Measurements from ENCODE around the gene CCSER1. TPM values are rescaled to one million over a fixed set of nuclear protein-coding genes. Genes with fewer than 3 reads are reported as not detected.

CCSER1 gene
- total and polyA plus RNA-seq, 2 of the 8 experiments (the other 6 are each of a cell fraction or from before 2014, with no cell fraction given) = 0.26 to 0.84 TPM

DNA sequence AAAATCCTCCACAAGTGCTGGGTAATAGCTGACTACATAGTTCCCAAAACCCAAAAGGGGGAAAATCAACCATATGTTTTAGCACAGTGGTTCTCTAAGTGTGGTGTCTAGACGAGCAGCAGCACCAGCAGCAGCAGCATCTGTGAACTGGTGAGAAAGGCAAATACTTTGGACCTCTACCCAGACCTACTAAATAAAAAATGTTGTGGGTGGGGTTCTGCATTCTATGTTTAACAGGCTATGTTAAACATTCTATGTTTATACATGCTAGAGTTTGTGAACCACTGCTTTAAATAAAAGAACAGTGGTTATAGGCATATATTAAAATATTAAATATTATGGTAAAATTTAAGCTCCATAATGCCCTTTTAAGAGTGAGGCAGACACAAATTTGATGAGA, 1171.6 kb downstream of the CCSER1 start (continued):
- TF ChIP-seq CREB1 (IDR thresholded peaks at IDR 0.05) (no peak), MAFK (IDR thresholded peaks at IDR 0.05; ENCODE audit: low read depth, low read length) (no peak), CEBPB (IDR thresholded peaks at IDR 0.05; ENCODE audit: low read depth, low read length) (no peak), TAF7 (optimal IDR thresholded peaks at IDR 0.05; ENCODE audit: borderline replicate concordance, low read depth, low read length) (no peak)
